Natural killer cell (primary cell): ENCODE measurements around the gene PRDX5. TPM values are rescaled to one million over a fixed set of nuclear protein-coding genes. Genes with fewer than 3 reads are reported as not detected.
A peak's percentile ranks its signal among the peaks of the same experiment; 100 is the strongest.

ENCODE experiments used
- ATAC-seq, 3 donors: fragments of 150-1000 bp in 2 of 3; fragments of 200-7000 bp in 1 of 3; cut with Tn5 transposase; 1 replicate in 1 of 3; 2 replicates in 2 of 3; pipeline ENCODE4 v1.10.0; 2021; ENCODE audit warnings: mild to moderate bottlenecking in 2 of 3, moderate library complexity in 2 of 3
- DNase-seq, 2 donors: peaks; one replicate each; pipeline versions ENCODE4 v3.0.0 to v3.0.0-alpha.2; 2013 to 2021; ENCODE audit warnings: mixed read lengths in 1 of 2
- H3K27ac ChIP-seq: one replicate; pipeline ENCODE4 v1.5.1; 2013; ENCODE audit warnings: mild to moderate bottlenecking, low read length
- H3K27me3 ChIP-seq: one replicate; pipeline ENCODE4 v1.6.1; 2013; ENCODE audit warnings: low read length; ENCODE audit not compliant: control insufficient read depth, insufficient read depth
- H3K36me3 ChIP-seq: one replicate; pipeline ENCODE4 v1.6.1; 2013; ENCODE audit warnings: low read length; ENCODE audit not compliant: control insufficient read depth, insufficient read depth
- H3K4me1 ChIP-seq: one replicate; pipeline ENCODE4 v1.6.1; 2013; ENCODE audit warnings: low read length; ENCODE audit not compliant: control insufficient read depth, insufficient read depth
- H3K4me3 ChIP-seq: one replicate; pipeline ENCODE4 v1.5.1; 2013; ENCODE audit warnings: low read length
- H3K9me3 ChIP-seq: one replicate; pipeline ENCODE4 v1.6.1; 2013; ENCODE audit warnings: low read length; ENCODE audit not compliant: control insufficient read depth, insufficient read depth
- H3K27ac Mint-ChIP-seq, 2 donors: one replicate each; pipeline ENCODE4 v1.8.0; 2022; ENCODE audit warnings: mild to moderate bottlenecking in 2 of 2, mixed read lengths in 2 of 2, moderate library complexity in 1 of 2
- H3K27me3 Mint-ChIP-seq, 2 donors: one replicate each; pipeline ENCODE4 v1.8.0; 2022; ENCODE audit warnings: low read depth in 2 of 2, mixed read lengths in 2 of 2
- H3K36me3 Mint-ChIP-seq: one replicate; pipeline ENCODE4 v1.8.0; 2022; ENCODE audit warnings: mixed read lengths
- H3K4me1 Mint-ChIP-seq, 2 donors: one replicate each; pipeline ENCODE4 v1.8.0; 2022; ENCODE audit warnings: mixed read lengths in 2 of 2
- H3K4me3 Mint-ChIP-seq: one replicate; pipeline ENCODE4 v1.8.0; 2022; ENCODE audit warnings: mild to moderate bottlenecking, moderate library complexity, mixed read lengths
- H3K9me3 Mint-ChIP-seq, 2 donors: one replicate each; pipeline ENCODE4 v1.8.0; 2022; ENCODE audit warnings: mixed read lengths in 2 of 2
- WGBS: methylation state at CpG from one replicate; pipeline ENCODE4 v1.1.7; 2013; ENCODE audit warnings: missing lambda C conversion rate; ENCODE audit not compliant: insufficient coverage; 5-methylcytosine and 5-hydroxymethylcytosine counted together
- intact Hi-C: fragments of 100-400 bp; cut with micrococcal nuclease; formaldehyde crosslinking; loops from one replicate; pipeline ENCODE4 v1.14.2; 2022
- total RNA-seq, 4 donors: library from RNA; stranded (reverse); fragments of 120-200 nt in 1 of 4; gene quantifications; one replicate each; pipeline versions ENCODE4 v1.2.3 to v1.2.4, GENCODE V29; 2013 to 2022
- TF ChIP-seq, protein P1 (sequence below): fragments of 200-600 bp; IDR thresholded peaks from one replicate; pipeline ENCODE4 v1.8.0; 2022; ENCODE audit warnings: antibody characterized with exemption

The PRDX5 gene
- total RNA-seq, 3 donors from 2014 or later (not counting 1 experiment from before 2014, with no cell fraction given) = 85.9 to 104 (median 88.8) TPM

DNA sequence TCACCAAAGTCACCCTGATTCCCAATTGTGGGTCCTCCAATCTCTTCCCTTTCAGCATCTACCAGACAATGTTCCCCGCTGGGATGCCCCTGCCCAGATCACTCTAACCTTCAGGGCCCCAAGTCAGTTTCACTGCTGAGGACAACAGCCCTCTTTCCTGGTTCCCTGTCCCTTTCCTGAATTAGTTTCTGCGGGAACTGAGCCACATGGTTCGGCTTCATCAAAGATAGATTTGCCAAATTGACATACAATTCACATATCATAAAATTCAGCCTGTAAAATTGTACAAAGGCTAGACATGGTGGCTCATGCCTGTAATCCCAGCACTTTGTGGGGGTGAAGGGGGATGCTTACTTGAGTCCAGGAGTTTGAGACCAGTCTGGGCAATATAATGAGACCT, 10.1 kb downstream of the PRDX5 start:
- H3K4me3 ChIP-seq = no peak overlapping the region
- peaks cover 28% of the 10 kb centered on the region for H3K4me1 ChIP-seq
- Mint-ChIP-seq H3K9me3 (no peaks in the 10 kb centered on the region), H3K27ac (peak overlapping the region in 1 of 2 donors; percentile 41), H3K4me1 (peaks cover 13 to 28% of the 10 kb centered on the region in 2 donors), H3K36me3 (no peaks in the 10 kb centered on the region), H3K27me3 (no peaks in the 10 kb centered on the region), H3K4me3 (no peak overlapping the region)
- DNase-seq = no peak
- H3K27me3 ChIP-seq = no peaks in the 10 kb centered on the region
- no peak for ATAC-seq
- intact Hi-C loops = no loop called here
- WGBS = 98% methylated on average over 3 of the region's 3 CpGs
- H3K36me3 ChIP-seq = no peaks in the 10 kb centered on the region
- TF ChIP-seq, protein P1, sequence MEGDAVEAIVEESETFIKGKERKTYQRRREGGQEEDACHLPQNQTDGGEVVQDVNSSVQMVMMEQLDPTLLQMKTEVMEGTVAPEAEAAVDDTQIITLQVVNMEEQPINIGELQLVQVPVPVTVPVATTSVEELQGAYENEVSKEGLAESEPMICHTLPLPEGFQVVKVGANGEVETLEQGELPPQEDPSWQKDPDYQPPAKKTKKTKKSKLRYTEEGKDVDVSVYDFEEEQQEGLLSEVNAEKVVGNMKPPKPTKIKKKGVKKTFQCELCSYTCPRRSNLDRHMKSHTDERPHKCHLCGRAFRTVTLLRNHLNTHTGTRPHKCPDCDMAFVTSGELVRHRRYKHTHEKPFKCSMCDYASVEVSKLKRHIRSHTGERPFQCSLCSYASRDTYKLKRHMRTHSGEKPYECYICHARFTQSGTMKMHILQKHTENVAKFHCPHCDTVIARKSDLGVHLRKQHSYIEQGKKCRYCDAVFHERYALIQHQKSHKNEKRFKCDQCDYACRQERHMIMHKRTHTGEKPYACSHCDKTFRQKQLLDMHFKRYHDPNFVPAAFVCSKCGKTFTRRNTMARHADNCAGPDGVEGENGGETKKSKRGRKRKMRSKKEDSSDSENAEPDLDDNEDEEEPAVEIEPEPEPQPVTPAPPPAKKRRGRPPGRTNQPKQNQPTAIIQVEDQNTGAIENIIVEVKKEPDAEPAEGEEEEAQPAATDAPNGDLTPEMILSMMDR = no peak
- no peak overlapping the region for H3K27ac ChIP-seq
- H3K9me3 ChIP-seq = no peaks in the 10 kb centered on the region

DNA sequence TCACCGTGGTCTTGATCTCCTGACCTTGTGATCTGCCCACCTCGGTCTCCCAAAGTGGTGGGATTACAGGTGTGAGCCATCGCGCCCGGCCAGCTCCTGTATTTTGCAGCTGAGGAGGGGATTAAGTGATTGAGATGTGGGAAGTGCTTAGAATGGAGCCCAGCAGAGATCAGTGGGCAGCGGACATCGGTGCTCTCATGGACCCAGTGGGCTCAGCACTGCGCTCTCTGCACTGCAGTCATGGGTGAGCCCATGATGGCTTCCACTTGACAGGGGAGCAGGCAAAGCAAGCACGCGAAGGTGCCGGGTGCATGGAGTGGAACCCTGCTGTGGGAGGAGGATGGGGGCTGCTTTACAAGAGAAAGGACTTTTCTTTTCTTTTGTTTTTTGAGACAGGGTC, 13.0 kb downstream of the PRDX5 start:
- Mint-ChIP-seq H3K36me3 (no peaks in the 10 kb centered on the region), H3K27me3 (no peaks in the 10 kb centered on the region), H3K4me3 (no peak overlapping the region), H3K27ac (peak overlapping the region; percentile 81 to 82), H3K4me1 (peaks cover 13 to 35% of the 10 kb centered on the region in 2 donors), H3K9me3 (no peaks in the 10 kb centered on the region)
- H3K36me3 ChIP-seq = no peaks in the 10 kb centered on the region
- no peak for ATAC-seq
- H3K4me1 ChIP-seq = peaks cover 40% of the 10 kb centered on the region
- intact Hi-C loops = loop anchor here (1.0 kb wide), 1 partner anchor 13 kb away; the partner anchor contains the start of gene PRDX5
- H3K4me3 ChIP-seq = no peak overlapping the region
- H3K27me3 ChIP-seq = no peaks in the 10 kb centered on the region
- 94% methylated on average over 11 of the region's 11 CpGs for WGBS
- TF ChIP-seq, protein P1 = no peak
- no peak overlapping the region for H3K27ac ChIP-seq
- no peaks in the 10 kb centered on the region for H3K9me3 ChIP-seq
- DNase-seq = no peak

DNA sequence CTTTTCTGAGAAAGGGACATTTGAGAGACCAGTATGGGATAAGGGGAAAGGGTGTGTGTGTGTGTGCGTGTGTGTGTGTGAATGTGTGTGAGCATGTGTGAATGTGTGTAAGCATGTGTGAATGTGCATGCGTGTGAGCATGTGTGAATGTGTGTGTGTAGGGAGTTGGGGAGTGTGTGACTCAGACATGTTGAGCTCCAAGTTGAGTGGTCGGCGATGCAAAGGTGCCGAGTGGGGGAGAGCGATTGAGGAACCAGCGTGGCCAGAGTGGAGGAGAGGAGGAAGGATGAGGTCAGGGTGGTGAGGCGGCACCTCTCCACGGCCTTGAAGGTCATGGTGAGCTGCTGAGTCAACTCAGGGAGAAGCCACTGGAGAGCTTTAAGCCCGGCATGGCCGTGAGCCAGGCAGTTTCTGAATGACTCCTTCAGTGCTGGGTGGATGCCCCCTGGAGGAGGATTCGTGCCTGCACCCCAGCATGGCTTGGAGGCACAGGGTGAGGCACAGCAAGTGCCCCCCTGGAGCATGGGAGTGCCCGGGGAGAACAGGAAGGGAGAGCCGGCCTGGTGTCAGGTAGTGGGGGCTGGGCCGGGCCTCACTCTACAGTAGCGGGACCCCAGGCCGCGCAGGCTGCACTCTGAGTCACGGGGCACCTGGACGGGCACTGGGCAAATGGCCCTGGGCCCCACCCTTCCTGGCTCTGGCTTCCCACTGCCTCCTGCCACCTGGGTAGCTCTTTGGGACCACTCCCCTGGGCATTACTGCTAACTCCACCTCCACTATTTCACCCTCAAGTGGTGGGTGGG, 13.8 kb downstream of the PRDX5 start:
- TF ChIP-seq, protein P1 = peak; percentile 75
- Histone ChIP-seq H3K4me3 (no peak overlapping the region), H3K27ac (peak overlapping the region; percentile 49), H3K9me3 (no peaks in the 10 kb centered on the region), H3K36me3 (no peaks in the 10 kb centered on the region), H3K27me3 (no peaks in the 10 kb centered on the region), H3K4me1 (peaks cover 40% of the 10 kb centered on the region)
- intact Hi-C loops = loop anchor here (1.0 kb wide), 1 partner anchor 13 kb away; the partner anchor contains the start of gene PRDX5
- DNase-seq (peak; percentile 76 to 84), ATAC-seq (peak; percentile 88 to 96 (median 92))
- H3K27me3 Mint-ChIP-seq = no peaks in the 10 kb centered on the region
- 10% methylated on average over 20 of the region's 20 CpGs for WGBS
- H3K27ac Mint-ChIP-seq = peak overlapping the region; percentile 81 to 82
- H3K9me3 Mint-ChIP-seq = no peaks in the 10 kb centered on the region
- no peaks in the 10 kb centered on the region for H3K36me3 Mint-ChIP-seq
- peaks cover 13 to 35% of the 10 kb centered on the region in 2 donors for H3K4me1 Mint-ChIP-seq
- peak overlapping the region; percentile 76 for H3K4me3 Mint-ChIP-seq
